HTERT RPE-1 (cell line): ENCODE results near the gene WWOX.

Experiments used
- in situ Hi-C: fragments of 300-500 bp; cut with MboI; formaldehyde crosslinking; loops from 4 replicates; pipeline ENCODE4 v1.14.3; 2020; ENCODE audit warnings: low sequenced_read_pairs

The WWOX gene

GRCh38 chr16:78990309-78990701 is 890.9 kb downstream of the WWOX start:
- in situ Hi-C loops, result no loop called here

GRCh38 chr16:78992001-78992400 is 892.5 kb downstream of the WWOX start:
- in situ Hi-C loops, result no loop called here

GRCh38 chr16:78993346-78993745 is 893.9 kb downstream of the WWOX start:
- in situ Hi-C loops, result no loop called here

- in situ Hi-C loops, result no loop called here
Observed at GRCh38 chr16:78994135-78994745, 894.8 kb downstream of the WWOX start.

- in situ Hi-C loops, result no loop called here
Observed at GRCh38 chr16:78995441-78995840, 896.0 kb downstream of the WWOX start.

- in situ Hi-C loops, result no loop called here
Observed at GRCh38 chr16:78996790-78997189, 897.3 kb downstream of the WWOX start.

- in situ Hi-C loops, result no loop called here
Observed at GRCh38 chr16:78998879-78999278, 899.4 kb downstream of the WWOX start.

- in situ Hi-C loops, result no loop called here
Observed at GRCh38 chr16:79001156-79001967, 901.9 kb downstream of the WWOX start.

- in situ Hi-C loops, result no loop called here
Observed at GRCh38 chr16:79003026-79003609, 903.7 kb downstream of the WWOX start.

GRCh38 chr16:79004309-79004708 is 904.9 kb downstream of the WWOX start:
- in situ Hi-C loops, result no loop called here

GRCh38 chr16:79005096-79005495 is 905.6 kb downstream of the WWOX start:
- in situ Hi-C loops, result no loop called here

GRCh38 chr16:79006206-79006605 is 906.8 kb downstream of the WWOX start:
- in situ Hi-C loops, result no loop called here

- in situ Hi-C loops, result no loop called here
Observed at GRCh38 chr16:79006765-79007164, 907.3 kb downstream of the WWOX start.

GRCh38 chr16:79007614-79008013 is 908.2 kb downstream of the WWOX start:
- in situ Hi-C loops, result no loop called here

- in situ Hi-C loops, result no loop called here
Observed at GRCh38 chr16:79008036-79008868, 908.8 kb downstream of the WWOX start.

GRCh38 chr16:79008869-79009179 is 909.4 kb downstream of the WWOX start:
- in situ Hi-C loops, result no loop called here

GRCh38 chr16:79009896-79010295 is 910.4 kb downstream of the WWOX start:
- in situ Hi-C loops, result no loop called here

GRCh38 chr16:79011282-79011681 is 911.8 kb downstream of the WWOX start:
- in situ Hi-C loops, result no loop called here

GRCh38 chr16:79012671-79013434 is 913.4 kb downstream of the WWOX start:
- in situ Hi-C loops, result no loop called here

- in situ Hi-C loops, result no loop called here
Observed at GRCh38 chr16:79013930-79014660, 914.6 kb downstream of the WWOX start.
